ENCODE data around the gene NOS3.

Gene NOS3

DNA sequence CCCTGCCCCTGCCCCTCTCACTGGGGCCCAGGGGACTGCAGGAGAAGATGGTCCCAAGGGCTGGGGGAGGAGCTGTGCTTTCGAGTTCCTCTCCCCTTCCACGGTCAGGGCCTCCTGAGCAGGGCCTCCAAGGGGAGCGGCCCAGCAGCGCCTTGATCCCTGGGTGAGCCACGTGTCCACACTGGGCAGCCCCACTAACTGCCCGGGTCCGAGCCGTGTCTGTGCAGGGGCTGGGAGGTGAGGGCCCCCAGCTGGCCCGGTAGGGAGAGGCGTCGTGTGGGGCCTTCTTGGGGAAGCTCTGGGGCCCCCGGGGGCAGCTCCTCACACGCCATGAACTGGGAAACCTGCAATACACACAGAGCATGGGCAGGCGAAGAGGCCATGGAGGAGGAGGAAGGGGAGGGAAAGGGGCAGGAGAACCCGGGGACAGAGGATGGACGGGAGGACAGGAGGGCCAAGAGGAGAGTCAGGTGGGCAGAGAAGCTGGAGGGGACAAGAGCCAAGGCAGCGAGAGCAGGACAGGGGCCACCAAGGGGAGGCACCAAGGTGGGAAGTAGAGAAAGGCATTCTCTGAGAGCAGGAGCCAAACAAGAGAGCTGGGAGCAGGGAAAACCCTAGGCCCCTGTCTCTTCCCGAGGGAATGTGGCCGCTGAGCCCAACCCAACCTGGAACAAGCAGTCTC lies 45.5 kb upstream of the NOS3 start:
- TF ChIP-seq YY1 (IDR thresholded peaks at IDR 0.05; ENCODE audit: insufficient read depth, insufficient read length) (no peak), ZNF274 (IDR thresholded peaks at IDR 0.05; ENCODE audit: low read depth, low read length) (no peak), SUZ12 (IDR thresholded peaks at IDR 0.05; ENCODE audit: extremely low read depth, insufficient read depth, insufficient read length) (no peak)
- Histone ChIP-seq H3K27me3 (ENCODE audit: insufficient read depth, insufficient read length) (no peaks in the 10 kb centered on the region), H3K36me3 (ENCODE audit: insufficient read depth, insufficient read length, low read length) (no peaks in the 10 kb centered on the region), H3K4me3 (ENCODE audit: insufficient read length, low read depth) (no peak overlapping the region), H3K9me3 (ENCODE audit: insufficient read depth, low read length) (no peaks in the 10 kb centered on the region), H3K4me1 (ENCODE audit: insufficient read depth, insufficient read length) (peaks cover 20% of the 10 kb centered on the region), H3K9ac (ENCODE audit: insufficient read length, low read depth) (no peak overlapping the region)
- no peak for DNase-seq (ENCODE audit: low read depth, low spot score)

DNA sequence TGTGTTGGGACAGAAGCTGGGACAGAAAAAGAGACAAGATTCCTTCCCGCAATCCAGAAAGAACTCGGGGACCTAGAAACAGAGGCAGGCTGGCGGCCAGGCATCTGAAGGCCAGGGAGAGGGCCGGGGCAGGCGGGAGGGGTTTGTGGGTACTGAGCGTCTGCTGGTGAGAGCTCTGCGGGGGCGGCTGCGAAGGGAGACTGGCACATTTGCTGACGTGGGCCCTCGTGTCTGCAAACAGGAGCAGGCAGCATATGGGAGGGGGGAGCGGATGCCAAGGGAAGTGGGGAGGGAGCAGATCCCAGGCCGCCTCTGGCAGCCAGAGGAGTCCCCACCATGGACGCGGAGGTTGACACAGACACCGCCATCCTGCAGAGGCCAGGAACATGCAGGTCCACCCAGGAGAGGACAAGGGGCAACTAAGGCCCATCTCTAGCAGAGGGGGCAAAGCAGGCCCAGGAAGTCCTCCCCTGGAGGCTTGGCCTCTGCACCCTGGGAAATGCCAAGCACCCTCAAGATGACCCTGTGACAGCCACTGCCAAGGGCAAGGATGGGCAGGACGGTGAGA lies 44.9 kb upstream of the NOS3 start:
- peaks cover 20% of the 10 kb centered on the region for H3K4me1 ChIP-seq (ENCODE audit: insufficient read depth, insufficient read length)
- H3K9ac ChIP-seq (ENCODE audit: insufficient read length, low read depth): no peak overlapping the region
- no peak overlapping the region for H3K4me3 ChIP-seq (ENCODE audit: insufficient read length, low read depth)
- H3K27me3 ChIP-seq (ENCODE audit: insufficient read depth, insufficient read length): no peaks in the 10 kb centered on the region
- TF ChIP-seq ZNF274 (IDR thresholded peaks at IDR 0.05; ENCODE audit: low read depth, low read length) (no peak), SUZ12 (IDR thresholded peaks at IDR 0.05; ENCODE audit: extremely low read depth, insufficient read depth, insufficient read length) (no peak), YY1 (IDR thresholded peaks at IDR 0.05; ENCODE audit: insufficient read depth, insufficient read length) (no peak)
- no peaks in the 10 kb centered on the region for H3K9me3 ChIP-seq (ENCODE audit: insufficient read depth, low read length)
- H3K36me3 ChIP-seq (ENCODE audit: insufficient read depth, insufficient read length, low read length): no peaks in the 10 kb centered on the region
- no peak for DNase-seq (ENCODE audit: low read depth, low spot score)

DNA sequence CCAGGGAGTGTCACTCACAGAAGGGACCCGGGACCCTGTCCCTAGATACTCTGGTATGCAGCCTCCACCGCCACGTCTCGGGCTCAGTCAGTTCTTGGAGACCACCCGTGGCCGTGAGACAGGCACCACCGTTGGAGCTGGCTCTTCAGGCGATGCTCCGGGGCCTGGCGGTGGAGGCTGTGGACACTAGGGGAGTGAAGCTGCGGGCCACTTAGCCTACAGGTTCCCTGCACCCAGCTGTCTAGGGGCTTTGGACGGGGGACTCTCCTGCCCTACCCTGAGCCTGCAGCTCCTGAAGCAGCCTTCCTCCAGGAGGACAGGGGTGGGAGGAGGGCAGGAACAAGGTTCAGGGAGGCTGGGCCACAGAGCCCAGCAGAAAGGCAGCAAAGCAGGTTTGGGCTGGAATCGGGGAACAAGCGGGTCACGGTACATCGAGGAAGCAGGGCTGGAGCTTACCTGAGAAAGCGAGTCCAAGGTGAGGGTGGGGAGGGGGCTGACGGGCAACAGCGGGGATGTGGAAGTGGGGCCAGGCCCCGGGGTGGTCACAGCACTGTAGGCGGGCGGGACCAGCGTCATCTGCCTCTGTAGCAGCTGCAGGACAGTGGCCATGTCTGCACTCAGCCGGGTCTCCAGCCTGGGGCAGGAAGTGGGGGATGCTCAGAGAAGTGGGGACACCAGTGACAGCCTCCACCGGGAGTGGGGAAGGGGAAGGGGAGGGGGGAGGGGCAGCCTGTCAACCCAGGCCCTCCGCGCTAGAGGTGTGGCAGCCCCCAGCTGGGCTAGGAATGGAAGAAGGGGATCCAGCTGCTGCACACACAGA lies 44.2 kb upstream of the NOS3 start:
- H3K4me1 ChIP-seq (ENCODE audit: insufficient read depth, insufficient read length): peaks cover 20% of the 10 kb centered on the region
- peaks cover 1% of the 10 kb centered on the region for H3K36me3 ChIP-seq (ENCODE audit: insufficient read depth, insufficient read length, low read length)
- no peak overlapping the region for H3K9ac ChIP-seq (ENCODE audit: insufficient read length, low read depth)
- H3K9me3 ChIP-seq (ENCODE audit: insufficient read depth, low read length): no peaks in the 10 kb centered on the region
- no peak for DNase-seq (ENCODE audit: low read depth, low spot score)
- TF ChIP-seq YY1 (IDR thresholded peaks at IDR 0.05; ENCODE audit: insufficient read depth, insufficient read length) (no peak), ZNF274 (IDR thresholded peaks at IDR 0.05; ENCODE audit: low read depth, low read length) (no peak), SUZ12 (IDR thresholded peaks at IDR 0.05; ENCODE audit: extremely low read depth, insufficient read depth, insufficient read length) (no peak)
- no peaks in the 10 kb centered on the region for H3K27me3 ChIP-seq (ENCODE audit: insufficient read depth, insufficient read length)
- no peak overlapping the region for H3K4me3 ChIP-seq (ENCODE audit: insufficient read length, low read depth)

DNA sequence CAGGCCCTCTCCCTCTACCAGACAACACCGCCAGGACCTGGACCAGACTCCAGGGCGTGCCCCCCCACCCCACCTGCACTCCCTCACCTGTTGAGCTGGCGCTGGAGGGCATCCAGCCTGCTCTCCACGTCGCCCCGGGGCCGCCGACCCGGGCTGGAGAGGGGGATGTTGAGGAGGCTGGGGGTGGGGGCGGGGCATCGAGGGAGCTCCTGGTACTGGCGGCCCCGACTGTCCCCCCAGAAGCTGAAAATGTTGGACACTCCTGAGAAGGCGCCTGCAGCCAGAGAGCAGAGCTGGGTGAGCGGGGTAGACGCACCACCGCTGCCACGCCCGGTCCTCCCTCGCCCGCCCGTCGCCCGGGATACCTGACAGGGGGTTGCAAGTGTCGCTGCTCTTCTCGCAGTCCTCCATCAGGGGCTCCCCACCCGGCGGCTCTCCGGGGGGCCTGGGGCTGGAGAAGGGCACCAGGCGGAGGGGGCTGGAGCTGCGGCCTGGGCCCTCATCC lies 43.5 kb upstream of the NOS3 start:
- Histone ChIP-seq H3K9ac (ENCODE audit: insufficient read length, low read depth) (no peak overlapping the region), H3K27me3 (ENCODE audit: insufficient read depth, insufficient read length) (no peaks in the 10 kb centered on the region), H3K4me1 (ENCODE audit: insufficient read depth, insufficient read length) (peaks cover 19% of the 10 kb centered on the region), H3K36me3 (ENCODE audit: insufficient read depth, insufficient read length, low read length) (peaks cover 3% of the 10 kb centered on the region), H3K4me3 (ENCODE audit: insufficient read length, low read depth) (no peak overlapping the region), H3K9me3 (ENCODE audit: insufficient read depth, low read length) (no peaks in the 10 kb centered on the region)
- TF ChIP-seq ZNF274 (IDR thresholded peaks at IDR 0.05; ENCODE audit: low read depth, low read length): no peak
- no peak for TF ChIP-seq YY1 (IDR thresholded peaks at IDR 0.05; ENCODE audit: insufficient read depth, insufficient read length)
- no peak for TF ChIP-seq SUZ12 (IDR thresholded peaks at IDR 0.05; ENCODE audit: extremely low read depth, insufficient read depth, insufficient read length)
- no peak for DNase-seq (ENCODE audit: low read depth, low spot score)

DNA sequence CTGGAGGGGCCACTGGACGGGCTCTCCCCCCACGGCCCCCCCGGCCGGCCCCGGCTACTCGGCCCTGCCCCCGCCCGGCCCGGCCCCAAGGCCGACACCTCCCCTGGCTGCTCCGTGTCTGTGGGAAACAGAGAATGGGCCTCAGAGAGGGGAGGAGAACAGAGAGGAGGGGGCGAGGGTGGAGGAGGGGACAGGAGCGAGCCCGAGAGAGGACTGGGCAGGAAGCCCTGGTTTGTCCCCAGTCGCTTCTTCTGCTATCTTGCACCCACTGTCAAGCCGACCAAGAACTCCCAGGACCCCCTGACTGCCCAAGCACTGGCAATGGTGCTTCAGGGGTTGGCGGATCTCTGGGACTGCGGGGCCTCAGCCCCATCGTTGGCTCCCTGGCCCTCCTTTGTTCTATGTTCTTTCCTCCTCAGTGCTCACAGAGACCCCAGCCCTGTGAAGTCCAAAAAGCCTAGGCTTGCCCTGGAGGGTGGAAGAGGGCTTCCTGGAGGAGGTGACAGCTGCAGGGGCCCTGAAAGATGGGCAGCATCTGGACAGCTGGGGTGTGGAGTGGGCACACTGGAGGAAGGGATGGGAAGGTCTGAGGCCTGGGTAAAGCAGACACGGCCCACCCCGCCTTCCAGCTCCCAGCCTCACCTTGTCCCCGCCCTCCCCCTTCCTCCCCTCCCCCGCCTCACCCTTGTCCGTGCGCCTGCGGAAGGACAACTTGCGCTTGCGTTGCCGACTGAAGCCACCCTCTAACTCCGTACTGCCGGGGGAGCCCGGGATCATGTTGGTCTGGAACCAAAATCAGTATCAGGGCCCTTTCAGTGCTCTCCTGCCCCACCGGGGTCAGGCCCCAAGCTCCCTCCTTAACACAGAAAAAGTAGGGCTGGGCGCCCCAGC lies 42.8 kb upstream of the NOS3 start:
- TF ChIP-seq YY1 (IDR thresholded peaks at IDR 0.05; ENCODE audit: insufficient read depth, insufficient read length) (no peak), SUZ12 (IDR thresholded peaks at IDR 0.05; ENCODE audit: extremely low read depth, insufficient read depth, insufficient read length) (no peak), ZNF274 (IDR thresholded peaks at IDR 0.05; ENCODE audit: low read depth, low read length) (no peak)
- Histone ChIP-seq H3K4me1 (ENCODE audit: insufficient read depth, insufficient read length) (peaks cover 17% of the 10 kb centered on the region), H3K36me3 (ENCODE audit: insufficient read depth, insufficient read length, low read length) (peaks cover 8% of the 10 kb centered on the region), H3K9ac (ENCODE audit: insufficient read length, low read depth) (no peak overlapping the region), H3K4me3 (ENCODE audit: insufficient read length, low read depth) (no peak overlapping the region), H3K9me3 (ENCODE audit: insufficient read depth, low read length) (no peaks in the 10 kb centered on the region), H3K27me3 (ENCODE audit: insufficient read depth, insufficient read length) (no peaks in the 10 kb centered on the region)
- no peak for DNase-seq (ENCODE audit: low read depth, low spot score)

DNA sequence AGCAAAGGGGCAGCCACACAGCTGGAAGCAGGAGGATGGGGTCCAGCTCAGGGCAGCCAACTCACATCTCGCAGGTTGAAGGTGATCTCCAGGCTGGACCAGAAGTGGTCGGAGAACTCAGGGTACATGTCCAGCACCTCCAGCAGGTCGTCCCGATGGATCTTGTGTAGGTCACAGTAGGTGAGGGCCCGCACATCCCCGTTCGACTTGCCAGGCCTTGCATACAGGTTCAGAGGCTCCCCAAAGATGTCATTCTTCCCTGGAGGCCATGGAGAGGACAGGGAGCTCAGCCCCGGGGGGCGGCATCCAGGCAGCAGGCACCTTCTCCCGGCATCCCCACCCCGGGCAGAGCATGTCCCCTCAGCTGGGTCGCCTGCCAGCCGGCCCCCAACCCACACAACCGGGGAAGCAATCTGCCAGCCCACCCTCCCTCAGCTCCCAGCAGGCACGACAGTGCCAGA lies 42.0 kb upstream of the NOS3 start:
- TF ChIP-seq YY1 (IDR thresholded peaks at IDR 0.05; ENCODE audit: insufficient read depth, insufficient read length) (no peak), SUZ12 (IDR thresholded peaks at IDR 0.05; ENCODE audit: extremely low read depth, insufficient read depth, insufficient read length) (no peak), ZNF274 (IDR thresholded peaks at IDR 0.05; ENCODE audit: low read depth, low read length) (no peak)
- H3K9me3 ChIP-seq (ENCODE audit: insufficient read depth, low read length): no peaks in the 10 kb centered on the region
- no peak for DNase-seq (ENCODE audit: low read depth, low spot score)
- peak overlapping the region; percentile 32 for H3K9ac ChIP-seq (ENCODE audit: insufficient read length, low read depth)
- no peaks in the 10 kb centered on the region for H3K27me3 ChIP-seq (ENCODE audit: insufficient read depth, insufficient read length)
- H3K4me1 ChIP-seq (ENCODE audit: insufficient read depth, insufficient read length): peaks cover 18% of the 10 kb centered on the region
- peaks cover 8% of the 10 kb centered on the region for H3K36me3 ChIP-seq (ENCODE audit: insufficient read depth, insufficient read length, low read length)
- no peak overlapping the region for H3K4me3 ChIP-seq (ENCODE audit: insufficient read length, low read depth)
